IPS-18c (cell line): ENCODE measurements around the gene GSC.
"Not testable (repeated sequence)": the region's sequence is repeated elsewhere in the genome, so short reads cannot be mapped to it uniquely, and the experiment has no call there.

Source experiments
- H3K4me3 ChIP-seq: 2 replicates; pipeline ENCODE4 v1.7.0; 2013; ENCODE audit warnings: low read depth, mild to moderate bottlenecking, low read length, moderate library complexity; ENCODE audit not compliant: insufficient read depth
- H3K9me3 ChIP-seq: one replicate; pipeline ENCODE4 v1.6.1; 2013; ENCODE audit warnings: mild to moderate bottlenecking, low read length, moderate library complexity; ENCODE audit not compliant: control insufficient read depth, insufficient read depth

The GSC gene

DNA sequence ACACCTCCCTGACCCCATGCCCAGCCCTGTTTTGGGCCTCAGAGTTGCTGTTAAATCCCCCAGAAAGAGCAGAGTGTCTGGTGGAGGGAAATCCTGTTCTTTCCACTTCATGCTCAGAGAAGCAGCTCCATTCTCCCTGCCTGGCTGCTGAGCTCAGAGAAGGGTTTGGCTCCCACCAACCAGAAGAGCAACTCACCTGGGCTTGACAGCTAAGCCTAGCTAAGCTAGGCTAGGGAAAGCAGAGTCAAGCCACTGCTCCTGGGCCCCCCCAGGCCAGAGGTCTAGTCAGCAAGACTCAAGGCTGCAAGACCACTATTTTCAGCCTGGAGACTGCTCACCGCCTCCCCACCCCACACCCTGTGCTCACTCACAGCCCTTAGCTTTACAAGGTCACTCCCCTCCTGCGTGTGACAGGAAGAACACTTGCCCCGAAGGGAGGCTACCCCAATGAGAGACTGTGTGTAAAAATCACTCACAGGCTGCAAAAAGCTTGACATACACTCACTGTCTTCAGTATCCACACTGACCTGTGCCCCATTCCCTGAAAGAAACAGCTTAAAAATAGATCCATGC, 13.5 kb downstream of the GSC start:
- Histone ChIP-seq H3K4me3 (no peak overlapping the region), H3K9me3 (no peaks in the 10 kb centered on the region)

DNA sequence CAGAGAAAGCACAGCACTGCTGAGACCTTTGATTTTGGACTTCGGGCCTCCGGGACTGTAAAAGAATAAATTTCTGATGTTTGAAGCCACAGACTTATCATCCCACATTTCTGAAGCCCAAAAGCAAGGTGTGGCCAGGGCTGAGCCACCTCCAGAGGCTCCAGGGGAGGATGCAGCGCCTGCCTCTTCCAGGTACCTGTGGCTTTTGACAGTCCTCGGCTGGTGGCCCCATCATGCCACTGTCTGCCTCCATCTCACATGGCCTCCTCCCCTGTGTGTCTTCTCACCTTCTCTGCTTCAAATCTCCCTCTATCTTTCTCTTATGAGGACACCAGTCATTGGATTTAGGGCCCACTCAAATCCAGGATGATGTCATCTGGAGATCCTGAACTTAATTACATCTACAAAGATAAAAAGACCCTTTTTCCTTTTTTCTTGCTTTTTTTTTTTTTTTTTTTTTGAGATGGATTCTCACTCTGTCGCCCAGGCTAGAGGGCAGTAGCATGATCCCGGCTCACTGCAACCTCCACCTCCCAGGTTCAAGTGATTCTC, 15.4 kb downstream of the GSC start:
- H3K4me3 ChIP-seq = no peak overlapping the region

DNA sequence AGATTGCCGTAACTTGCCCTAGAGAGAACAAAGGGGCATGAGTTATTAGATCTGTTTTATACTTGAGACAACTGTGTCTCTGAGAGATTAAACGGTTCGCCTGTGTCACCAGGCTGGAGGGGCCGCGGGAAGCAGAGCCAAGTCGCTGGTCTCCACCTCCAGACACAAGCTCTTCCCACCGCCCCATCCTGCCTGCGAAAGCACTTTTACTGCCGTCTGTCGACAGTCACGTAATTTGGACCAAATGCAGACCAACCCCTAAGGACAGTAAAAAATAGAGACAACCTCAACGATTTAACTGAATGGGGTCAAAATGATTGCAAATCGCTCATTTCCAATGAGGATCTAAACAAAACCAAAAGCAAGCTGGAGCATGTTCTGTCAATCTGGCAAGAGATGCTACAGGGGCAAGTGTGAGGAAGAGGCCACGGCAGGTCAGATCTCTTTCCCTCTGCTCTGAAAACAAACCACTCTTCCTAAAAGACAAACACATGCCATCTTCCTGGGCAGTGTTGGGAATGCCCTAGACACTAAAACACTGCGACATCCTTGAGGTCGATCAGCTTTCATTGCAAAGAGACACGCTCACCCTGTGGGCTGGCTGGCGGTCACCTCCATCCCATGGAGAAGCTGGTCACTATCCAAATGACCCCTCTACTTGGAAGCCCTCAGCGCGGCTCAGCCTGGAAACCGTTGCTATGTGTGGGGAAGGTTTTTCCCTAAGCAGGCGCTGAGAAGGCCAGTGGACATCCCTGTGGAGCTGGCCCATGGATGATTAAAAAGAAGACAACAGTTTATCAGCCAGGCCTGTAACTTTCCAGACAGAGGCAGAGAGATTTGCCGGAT, 17.1 kb downstream of the GSC start:
- H3K9me3 ChIP-seq = no peaks in the 10 kb centered on the region

More for the DNA sequence above, 15.4 kb downstream of the GSC start:
- no peaks in the 10 kb centered on the region for H3K9me3 ChIP-seq

DNA sequence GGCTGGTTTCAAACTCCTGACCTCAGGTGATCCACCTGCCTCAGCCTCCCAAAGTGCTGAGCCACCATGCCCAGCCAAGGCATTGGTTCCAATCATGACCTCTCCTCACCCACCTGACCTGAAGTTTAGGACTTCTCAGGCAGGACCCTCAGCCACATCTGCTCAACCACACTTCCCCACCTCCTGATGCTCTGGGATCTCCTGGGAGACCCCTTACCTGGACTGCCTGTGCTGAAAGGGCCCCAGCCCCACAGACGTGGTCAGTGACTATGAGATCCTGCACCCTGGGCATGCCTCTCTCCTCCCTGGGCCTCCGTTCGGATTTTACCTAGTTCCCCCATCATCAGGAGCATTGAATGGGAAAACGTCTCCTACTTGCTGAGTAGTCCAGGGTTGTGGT, 18.0 kb downstream of the GSC start:
- H3K9me3 ChIP-seq = no peaks in the 10 kb centered on the region

More for the DNA sequence above, 17.1 kb downstream of the GSC start:
- no peak overlapping the region for H3K4me3 ChIP-seq

DNA sequence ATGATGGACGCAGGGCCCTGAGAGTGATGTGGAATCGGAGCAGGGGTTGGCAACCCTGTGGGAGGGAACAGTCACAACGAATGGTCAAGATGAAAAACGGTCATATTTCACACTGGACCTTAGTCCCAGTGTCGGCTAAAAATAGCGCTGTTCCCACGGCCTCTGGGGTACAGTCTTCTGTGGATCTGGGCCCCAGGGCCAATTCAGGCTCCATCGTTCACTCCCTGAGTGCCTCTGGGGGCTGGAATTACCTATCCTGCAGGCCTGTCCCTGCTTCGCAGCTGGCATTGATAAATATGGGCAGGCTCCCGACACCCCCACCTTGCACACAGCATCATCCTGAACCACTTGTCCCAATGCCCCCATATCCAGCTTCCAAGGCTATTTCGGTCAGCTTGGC, 18.6 kb downstream of the GSC start:
- Histone ChIP-seq H3K9me3 (no peaks in the 10 kb centered on the region), H3K4me3 (no peak overlapping the region)

More for the DNA sequence above, 18.0 kb downstream of the GSC start:
- H3K4me3 ChIP-seq = no peak overlapping the region

DNA sequence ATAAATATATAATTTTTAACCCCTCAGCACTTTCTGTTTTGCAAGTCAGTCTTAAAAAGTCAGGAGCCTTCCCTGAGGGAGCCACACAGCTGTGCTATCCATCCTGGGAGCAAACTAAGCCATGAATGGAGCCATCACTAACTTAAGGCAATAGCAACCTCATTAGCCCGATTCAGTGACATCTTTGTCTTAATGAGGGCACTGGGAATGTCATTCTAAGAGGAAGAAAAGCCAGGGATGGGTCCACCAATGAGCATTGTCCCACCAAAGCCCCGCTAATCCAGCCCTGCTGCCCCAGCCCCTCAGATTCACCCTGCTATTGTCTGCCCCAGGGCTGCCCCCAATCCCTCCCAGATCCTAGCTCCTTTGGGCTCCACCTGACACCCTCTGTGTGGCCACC, 19.5 kb downstream of the GSC start:
- Histone ChIP-seq H3K4me3 (no peak overlapping the region), H3K9me3 (no peaks in the 10 kb centered on the region)

DNA sequence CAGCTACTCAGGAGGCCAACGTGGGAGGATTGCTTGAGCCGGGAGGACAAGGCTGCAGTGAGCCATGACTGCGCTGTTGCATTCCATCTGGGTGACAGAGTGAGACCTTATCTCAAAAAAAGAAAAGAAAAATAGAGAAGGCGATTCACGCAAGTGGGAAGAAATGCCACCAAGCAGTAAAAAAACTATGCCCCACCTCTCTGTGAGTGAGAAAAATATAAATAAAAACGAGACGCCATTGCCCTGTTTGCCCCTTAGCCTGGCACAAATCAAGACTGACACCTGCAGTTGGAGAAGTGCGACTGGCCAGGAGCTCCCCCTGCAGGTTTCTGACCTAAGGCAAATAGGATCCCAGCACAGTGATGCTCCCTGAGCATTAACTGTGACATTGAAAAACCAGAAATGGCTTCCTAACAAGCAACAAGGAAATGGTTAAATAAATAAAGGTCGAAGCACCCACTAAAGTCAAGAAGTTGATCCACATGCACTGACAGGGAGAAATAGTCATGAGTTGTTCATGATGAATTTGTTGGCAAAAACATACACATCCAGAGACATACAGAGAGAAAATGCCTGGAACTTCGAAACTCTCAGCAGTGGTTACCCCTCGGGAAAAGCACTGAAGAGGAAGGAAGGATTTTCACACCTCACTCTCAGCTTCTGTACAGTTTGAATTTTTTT, 21.1 kb downstream of the GSC start:
- H3K4me3 ChIP-seq = no peak overlapping the region
- no peaks in the 10 kb centered on the region for H3K9me3 ChIP-seq

DNA sequence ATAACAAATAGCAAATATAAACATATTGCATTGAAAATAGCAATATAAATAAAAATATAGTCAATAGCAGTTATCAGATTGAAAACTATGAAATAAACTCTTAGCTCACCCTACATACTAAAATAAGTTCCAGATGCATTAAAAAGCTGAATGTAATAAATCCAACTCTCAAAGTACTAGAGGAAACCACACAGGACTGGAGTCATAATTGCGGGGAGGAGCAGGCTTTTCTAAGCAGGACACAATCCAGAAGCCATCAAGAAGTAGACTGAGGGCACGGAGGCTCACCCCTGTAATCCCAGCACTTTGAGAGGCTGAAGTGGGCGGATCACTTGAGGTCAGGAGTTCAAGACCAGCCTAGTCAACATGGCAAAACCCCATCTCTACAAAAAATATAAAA, 22.2 kb downstream of the GSC start:
- Histone ChIP-seq H3K9me3 (no peaks in the 10 kb centered on the region), H3K4me3 (no peak overlapping the region)

DNA sequence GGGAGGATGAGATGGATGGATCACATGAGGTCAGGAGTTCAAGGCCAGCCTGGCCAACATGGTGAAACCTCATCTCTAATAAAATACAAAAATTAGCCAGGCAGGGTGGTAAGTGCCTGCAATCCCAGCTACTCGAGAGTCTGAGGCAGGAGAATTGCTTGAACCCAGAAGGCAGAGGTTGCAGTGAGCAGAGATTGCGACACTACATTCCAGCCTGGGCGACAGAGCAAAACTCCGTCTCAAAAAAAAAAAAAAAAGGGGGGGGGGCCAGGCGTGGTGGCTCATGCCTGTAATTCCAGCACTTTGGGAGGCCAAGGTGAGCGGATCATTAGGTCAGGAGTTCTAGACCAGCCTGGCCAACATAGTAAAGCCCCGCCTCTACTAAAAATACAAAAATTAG, 22.8 kb downstream of the GSC start:
- not testable (repeated sequence) for H3K4me3 ChIP-seq, H3K9me3 ChIP-seq

DNA sequence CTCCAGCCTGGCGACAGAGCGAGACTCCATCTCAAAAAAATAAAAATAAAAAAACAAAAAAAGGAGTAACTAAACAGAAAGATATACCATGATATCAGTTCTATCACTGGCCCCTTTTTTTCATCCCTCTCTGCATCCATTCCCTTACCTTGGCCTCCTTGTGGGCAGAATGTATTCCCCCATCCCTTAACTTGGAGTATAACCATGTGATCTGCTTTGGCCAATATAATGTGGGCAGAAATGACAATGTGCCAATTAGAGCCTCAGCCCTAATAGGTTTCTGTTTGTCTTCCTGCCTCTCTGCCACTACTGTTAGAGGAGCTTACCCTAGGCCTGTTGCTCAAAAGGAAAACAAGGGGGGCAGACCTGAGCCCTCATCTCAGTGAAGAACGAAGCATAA, 23.8 kb downstream of the GSC start:
- Histone ChIP-seq H3K4me3 (no peak overlapping the region), H3K9me3 (no peaks in the 10 kb centered on the region)

DNA sequence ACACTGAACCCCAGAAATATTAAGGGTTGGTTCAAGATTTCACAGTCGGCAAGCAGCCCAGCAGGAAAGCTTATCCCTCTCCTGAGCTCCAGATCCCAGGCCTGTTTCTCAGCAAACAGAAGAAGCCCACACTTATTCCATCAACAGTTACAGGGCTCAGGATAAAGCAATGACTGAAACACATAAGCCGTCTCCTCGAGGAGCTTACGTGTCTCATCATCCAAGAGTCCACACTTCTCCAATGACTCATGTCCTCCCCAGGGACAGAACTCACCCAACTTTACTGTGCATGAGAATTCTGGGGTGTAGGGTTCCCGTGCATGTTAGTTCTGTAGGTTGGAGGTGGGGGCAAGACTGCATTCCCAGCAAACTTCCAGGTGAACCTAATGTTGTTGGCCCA, 31.2 kb downstream of the GSC start:
- Histone ChIP-seq H3K4me3 (no peak overlapping the region), H3K9me3 (no peaks in the 10 kb centered on the region)

DNA sequence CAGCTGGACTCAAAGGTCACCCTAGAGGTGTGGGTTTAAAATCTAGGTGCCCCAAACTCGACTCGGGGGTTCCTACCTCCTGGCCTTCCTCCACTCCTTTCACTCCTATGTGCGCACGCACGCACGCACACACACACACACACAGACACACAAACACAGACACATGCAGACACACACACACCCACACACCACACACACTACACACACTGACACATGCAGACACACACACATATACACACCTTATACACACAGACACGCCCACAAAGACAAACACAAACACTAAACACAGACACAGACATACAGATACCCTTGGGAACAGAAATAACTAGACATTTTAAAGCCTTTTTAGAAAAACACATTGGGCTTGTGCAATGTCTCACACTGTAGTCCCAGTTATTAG, 31.8 kb downstream of the GSC start:
- H3K4me3 ChIP-seq = no peak overlapping the region

DNA sequence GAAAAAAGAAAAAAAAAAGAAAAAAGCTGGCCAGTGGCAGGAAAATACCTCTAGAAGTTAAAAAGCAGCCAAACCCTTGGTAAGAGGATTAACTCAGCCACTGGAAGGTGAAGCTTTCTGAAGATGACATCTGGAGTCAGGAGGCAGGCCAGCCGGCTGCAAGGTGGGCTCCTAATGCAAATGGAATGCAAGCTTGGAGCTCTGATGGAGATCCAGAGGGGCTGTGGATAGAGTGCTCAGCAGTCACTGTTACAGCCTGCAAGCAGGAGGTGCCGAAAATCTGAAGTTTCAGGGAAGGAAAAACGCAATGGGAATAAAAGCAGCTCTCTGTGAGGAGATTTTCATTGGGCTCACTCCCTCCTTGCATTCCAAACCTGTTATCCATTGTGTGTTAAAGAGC, 41.0 kb downstream of the GSC start:
- Histone ChIP-seq H3K4me3 (no peak overlapping the region), H3K9me3 (no peaks in the 10 kb centered on the region)

More for the DNA sequence above, 31.8 kb downstream of the GSC start:
- no peaks in the 10 kb centered on the region for H3K9me3 ChIP-seq

DNA sequence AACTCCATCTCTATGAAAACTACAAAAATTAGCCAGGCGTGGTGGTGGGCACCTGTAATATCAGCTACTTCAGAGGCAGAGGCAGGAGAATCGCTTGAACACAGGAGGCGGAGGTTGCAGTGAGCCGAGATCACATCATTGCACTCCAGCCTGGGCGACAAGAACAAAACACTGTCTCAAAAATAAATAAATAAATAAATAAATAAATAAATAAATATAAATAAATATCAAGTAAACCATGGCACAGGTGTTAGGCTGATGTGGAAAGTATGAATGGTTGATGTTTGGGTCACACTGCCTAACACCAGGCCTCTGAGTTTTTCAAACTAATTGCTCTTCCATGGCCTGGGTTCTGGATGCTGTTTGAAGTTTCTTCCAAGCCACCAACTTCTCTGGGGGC, 41.5 kb downstream of the GSC start:
- H3K4me3 ChIP-seq, H3K9me3 ChIP-seq: not testable (repeated sequence)

DNA sequence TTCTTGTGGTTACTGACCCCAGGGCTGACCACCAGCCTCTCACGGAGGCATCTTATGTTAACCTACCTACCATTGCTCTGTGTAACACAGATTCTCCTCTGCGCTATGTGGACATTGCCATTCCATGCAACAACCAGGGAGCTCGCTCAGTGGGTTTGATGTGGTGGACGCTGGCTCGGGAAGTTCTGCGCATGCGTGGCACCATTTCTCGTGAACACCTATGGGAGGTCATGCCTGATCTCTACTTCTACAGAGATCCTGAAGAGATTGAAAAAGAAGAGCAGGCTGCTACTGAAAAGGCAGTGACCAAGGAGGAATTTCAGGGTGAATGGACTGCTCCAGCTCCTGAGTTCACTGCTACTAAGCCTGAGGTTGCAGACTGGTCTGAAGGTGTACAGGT, 43.3 kb downstream of the GSC start:
- H3K9me3 ChIP-seq, H3K4me3 ChIP-seq: not testable (repeated sequence)

DNA sequence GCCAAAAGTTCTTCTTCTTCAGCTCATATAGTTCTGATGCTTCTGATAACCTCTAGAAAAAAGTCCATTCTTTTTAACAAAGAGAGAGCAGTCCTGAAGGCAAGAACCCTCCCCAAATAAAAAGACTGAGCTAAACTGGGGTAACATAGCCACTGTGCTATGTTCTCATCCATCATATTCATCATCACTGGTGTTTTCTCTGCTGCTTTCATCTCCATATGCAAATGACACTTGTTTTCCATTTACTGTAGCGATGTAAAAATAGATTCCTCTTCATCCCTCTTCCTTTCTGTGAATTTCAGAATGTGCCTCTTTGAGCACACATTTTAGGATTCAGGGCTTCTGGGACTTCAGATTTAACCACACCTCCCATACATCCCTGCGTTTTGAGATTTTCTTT, 44.9 kb downstream of the GSC start:
- Histone ChIP-seq H3K9me3 (no peaks in the 10 kb centered on the region), H3K4me3 (no peak overlapping the region)

DNA sequence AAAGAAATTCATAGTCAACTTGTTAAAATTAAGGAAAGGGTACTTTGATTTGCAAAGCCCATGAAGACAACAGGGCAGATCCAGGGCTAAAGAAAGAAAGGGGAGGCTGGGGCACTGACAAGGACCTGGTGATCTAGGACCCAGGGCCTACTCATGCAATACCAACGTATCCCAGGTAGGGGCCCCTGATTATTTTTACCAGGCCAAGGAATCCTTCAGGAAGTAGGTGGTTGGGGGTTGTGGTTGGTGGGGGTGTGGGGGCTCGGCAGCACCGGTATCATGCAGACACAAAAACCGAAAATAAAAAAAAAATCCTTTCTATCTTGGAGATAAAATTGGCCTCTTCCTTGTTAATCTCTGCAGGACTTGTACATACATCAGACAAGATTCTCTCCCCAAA, 47.5 kb downstream of the GSC start:
- Histone ChIP-seq H3K9me3 (no peaks in the 10 kb centered on the region), H3K4me3 (no peak overlapping the region)
